ENCODE results near the gene NFKBIB. TPM values are rescaled to one million over a fixed set of nuclear protein-coding genes. Genes with fewer than 3 reads are reported as not detected.
"Not testable (repeated sequence)": the region's sequence is repeated elsewhere in the genome, so short reads cannot be mapped to it uniquely, and the experiment has no call there.

NFKBIB gene
- total RNA-seq, 1 donor from 2014 or later, result 23.1 TPM

DNA sequence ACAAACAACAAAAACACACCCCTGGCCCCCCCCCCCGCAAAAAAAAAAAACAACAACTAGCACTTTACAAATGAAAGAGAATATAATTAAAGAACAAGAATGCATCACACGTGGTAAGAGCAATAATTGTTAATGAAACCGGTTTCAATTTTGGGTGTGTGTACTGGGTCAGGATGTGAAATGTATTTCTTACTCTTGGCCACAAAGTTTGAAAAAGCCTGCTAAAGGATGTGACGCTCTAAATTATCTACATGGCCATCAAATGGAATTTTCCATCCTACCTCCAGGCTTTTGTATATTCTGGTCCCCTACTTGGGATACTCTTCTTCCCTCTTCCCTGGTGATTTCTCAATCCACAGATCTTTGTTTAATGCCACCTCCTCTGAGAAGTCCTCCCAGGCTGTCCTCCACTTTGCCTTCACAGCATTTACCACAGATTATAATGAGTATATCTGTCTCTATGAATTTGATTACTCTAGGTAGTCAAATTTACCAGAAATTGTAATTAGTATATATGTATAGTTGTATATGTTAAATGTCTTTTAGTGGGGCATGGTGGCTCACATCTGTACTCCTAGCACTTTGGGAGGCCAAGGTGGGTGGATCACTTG, 28.7 kb downstream of the NFKBIB start:
- no peak for DNase-seq (ENCODE audit: low spot score)

DNA sequence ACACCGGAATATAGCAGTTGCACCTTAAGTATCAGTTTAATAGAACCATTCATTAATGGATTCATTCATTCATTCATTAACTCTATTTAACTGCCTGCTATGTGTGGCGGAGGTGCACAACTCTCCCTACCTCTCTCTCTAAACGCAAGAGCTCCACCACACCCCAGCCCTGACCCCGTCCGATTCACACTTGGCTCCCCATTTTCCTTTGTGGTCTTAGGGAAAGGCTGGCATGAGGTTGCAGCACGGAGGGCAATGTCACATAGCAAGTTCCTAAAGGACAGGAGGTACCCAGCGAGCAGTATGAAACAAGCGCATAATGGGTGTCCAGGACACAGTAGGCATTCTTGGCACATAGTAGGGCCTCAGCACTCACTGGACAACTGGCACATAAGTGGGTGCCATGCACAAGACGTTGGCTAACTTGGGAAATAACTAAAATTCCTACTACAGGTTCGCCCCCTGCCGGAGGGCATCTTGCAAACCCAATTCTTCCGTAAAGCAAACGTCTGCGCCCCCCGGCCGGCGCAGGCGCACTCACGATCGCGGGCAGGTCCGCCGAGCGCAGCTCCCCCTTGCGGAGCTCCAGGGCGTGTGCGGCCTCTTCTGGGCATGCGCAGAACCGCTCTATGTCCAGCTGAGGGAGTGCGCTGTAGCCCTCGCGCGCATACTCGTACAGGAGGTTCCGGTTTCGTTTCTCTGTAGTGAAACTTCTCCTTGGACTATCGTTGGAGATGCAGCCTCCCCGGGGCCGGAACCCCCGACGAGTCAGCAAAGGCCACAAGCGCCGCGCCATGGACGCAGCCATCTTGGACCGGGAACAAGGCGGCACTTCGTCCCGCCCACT, 30.4 kb downstream of the NFKBIB start, which contains the start of gene SARS2:
TSS of gene SARS2 (minus strand) at position 835 of the 847 bp plus-strand sequence. CDS start at position 808, 27 bp downstream.
- DNase-seq (ENCODE audit: low spot score), result peak; percentile 93

DNA sequence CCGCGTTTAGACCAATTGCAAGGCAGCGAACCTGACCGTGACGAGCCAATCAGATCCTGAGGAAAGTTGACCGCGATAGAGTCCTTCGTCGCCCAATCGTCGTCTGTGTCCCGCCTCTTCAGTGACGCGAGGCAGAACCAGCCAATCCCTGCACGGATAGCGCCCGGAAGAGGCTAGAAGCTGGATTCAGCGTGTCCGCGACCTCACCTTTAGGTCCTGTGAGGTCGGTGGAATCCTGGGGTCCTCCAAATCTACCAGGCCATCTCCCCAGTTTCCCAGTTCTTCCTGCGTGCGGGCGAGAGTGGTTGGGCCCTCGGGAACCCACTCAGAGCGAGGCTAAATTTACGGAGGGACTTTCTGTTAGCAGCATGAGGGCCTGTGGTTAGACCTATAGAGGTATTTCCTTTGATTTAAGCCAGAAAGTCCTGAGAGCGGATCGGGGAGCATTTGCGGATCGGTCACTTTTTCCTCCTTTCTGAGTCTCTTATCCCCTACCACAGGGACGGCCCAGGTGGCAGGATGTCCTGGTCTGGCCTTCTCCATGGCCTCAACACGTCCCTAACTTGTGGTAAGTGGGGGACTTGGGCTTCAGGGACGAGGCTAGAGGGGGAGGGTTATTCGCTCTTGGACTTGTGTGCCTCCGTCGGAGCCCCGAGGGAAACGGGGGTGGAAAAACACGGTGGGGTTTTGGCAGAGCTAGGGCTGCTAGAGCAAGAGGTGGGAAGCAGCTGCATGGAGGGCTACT, 31.2 kb downstream of the NFKBIB start, which contains the start of gene MRPS12:
TSS of gene MRPS12 (plus strand) at position 169 of the 745 bp plus-strand sequence. CDS start at position 520, 351 bp downstream.
- DNase-seq (ENCODE audit: low spot score), result peak; percentile 99

DNA sequence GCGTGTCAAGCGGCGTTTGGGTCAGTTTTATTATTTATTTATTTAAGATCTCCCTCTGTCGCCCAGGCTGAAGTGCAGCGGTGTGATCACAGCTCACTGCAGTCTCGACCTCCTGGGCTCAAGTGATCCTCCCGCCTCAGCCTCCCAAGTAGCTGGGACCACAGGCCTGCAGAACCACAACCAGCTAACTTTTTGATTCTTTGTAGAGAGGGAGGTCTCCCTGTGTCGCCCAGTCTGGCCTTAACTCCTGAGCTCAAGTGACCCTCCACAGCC, 31.7 kb downstream of the NFKBIB start:
- no peak for DNase-seq (ENCODE audit: low spot score)

DNA sequence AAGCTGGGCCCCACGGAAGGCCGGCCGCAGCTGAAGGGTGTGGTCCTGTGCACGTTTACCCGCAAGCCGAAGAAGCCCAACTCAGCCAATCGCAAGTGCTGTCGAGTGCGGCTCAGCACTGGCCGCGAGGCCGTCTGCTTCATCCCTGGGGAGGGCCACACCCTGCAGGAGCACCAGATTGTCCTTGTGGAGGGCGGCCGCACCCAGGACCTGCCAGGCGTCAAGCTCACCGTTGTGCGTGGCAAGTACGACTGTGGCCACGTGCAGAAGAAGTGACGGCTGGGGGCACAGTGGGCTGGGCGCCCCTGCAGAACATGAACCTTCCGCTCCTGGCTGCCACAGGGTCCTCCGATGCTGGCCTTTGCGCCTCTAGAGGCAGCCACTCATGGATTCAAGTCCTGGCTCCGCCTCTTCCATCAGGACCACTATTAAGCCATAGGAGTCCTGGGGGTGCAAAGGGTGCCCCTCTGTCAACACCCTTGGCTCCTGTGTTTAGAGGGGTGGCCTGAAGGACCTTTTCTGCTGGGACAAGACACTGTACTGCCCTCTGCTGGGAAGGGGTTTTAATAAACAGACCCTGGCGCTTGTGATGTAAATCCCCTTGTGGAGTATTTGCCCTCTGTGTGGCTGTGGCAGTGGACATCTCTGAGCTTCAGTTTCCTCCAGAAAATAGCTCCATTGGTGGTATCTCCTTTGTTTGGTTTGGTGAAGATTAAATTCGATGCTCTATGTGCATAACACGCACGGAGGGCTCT, 32.8 kb downstream of the NFKBIB start:
- DNase-seq (ENCODE audit: low spot score), result no peak

DNA sequence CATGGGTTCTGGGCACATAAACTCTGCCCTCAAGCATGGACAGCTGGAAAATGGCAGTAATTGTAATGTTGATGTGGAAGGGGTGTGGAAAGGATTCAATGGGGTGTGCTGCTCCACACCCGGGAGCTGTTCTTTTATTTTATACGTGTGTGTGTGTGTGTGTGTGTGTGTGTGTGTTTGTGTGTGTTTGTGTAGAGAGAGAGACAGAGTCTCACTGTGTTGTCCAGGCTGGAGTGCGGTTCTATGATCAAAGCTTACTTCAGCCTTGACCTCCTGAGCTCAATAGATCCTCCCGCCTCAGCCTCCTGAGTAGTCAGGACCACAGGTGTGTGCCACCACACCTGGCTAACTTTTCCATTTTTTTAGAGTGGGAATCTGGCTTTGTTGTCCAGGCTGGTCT, 33.8 kb downstream of the NFKBIB start:
- DNase-seq (ENCODE audit: low spot score), result no peak

DNA sequence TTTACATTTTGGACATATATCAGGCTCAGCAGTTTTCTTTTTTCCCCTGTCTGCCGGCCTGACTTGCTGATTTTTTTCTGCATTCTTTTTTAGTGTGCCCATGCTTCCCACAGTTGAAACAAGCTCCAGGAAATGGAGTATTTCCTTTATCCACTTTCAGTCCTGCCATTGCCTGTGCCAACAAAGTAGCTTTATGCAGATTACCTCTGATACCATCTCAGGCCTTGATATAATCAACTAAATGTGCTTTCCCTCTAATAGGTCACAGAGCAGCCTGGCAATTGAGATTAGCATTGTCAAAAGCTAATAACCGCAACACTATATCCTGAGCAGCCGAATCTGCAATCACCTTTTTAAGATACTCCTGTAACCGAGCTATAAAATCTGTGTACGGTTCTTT, 40.2 kb downstream of the NFKBIB start:
- DNase-seq (ENCODE audit: low spot score), result no peak

DNA sequence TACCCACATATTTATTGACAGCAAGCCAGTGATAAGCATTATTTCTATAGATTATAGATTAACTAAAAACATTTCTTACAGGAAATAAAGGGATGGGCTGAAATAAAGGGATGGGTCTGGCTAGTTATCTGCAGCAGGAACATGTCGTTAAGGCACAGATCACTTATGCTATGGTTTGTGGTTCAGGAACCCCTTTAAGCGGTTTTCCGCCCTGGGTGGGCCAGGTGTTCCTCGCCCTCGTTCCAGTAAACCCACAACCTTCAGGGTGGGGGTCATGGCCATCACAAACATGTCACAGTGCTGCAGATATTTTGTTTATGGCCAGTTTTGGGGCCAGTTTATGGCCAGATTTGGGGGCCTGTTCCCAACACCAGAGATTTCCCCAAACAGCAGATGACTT, 41.7 kb downstream of the NFKBIB start:
- DNase-seq (ENCODE audit: low spot score), result not testable (repeated sequence)

DNA sequence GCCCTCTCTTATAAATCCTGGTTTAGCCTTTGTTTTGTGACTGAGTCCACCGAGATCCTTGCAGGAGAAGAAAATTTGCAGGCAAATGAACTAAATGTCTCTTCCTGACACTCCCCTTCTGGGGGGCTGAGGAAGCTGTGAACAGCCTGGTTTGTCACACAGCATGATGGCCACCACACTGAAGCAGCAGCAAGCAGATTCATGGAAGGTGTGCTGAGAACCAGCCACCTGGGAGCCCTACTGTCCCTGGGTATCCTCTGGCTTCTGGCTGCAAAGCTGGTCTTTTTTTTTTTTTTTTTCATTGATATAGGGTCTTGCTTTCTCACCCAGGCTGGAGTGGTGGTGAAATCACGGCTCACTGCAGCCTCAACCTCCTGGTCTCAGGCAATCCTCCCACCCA, 42.2 kb downstream of the NFKBIB start:
- no peak for DNase-seq (ENCODE audit: low spot score)

DNA sequence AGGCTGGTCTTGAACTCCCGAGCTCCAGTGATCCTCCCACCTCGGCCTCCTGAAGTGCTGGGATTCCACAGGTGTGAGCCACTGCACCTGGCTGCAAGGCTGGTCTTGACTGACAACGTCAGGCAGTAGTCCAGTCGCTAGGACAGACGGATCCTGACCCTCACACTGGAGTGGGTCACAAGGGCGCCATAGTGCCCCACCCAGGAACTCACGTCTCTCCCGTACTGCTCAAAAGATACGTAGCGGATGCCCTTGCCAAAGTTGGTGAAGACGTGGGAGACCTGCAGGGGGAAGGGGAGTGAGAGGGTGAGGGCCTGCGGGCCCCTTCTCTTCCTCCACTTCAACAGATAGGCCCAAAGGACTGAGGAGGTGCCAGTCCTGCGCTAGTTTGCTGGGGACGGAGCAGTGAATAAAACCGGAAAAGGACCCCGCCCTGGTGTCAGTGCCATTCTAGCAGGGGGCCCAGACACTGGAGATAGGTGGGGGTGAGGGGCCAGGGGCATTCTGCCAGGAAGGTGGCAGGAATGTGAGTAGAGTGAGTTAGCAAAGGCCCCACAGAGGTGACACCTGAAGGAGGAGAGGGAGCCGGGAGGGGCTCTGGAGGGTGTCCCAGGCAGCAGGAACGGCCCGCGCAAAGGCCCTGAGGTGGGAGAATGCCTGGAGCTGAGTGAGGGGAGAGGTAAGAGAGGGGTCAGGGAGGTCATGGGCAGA, 42.9 kb downstream of the NFKBIB start:
- no peak for DNase-seq (ENCODE audit: low spot score)

DNA sequence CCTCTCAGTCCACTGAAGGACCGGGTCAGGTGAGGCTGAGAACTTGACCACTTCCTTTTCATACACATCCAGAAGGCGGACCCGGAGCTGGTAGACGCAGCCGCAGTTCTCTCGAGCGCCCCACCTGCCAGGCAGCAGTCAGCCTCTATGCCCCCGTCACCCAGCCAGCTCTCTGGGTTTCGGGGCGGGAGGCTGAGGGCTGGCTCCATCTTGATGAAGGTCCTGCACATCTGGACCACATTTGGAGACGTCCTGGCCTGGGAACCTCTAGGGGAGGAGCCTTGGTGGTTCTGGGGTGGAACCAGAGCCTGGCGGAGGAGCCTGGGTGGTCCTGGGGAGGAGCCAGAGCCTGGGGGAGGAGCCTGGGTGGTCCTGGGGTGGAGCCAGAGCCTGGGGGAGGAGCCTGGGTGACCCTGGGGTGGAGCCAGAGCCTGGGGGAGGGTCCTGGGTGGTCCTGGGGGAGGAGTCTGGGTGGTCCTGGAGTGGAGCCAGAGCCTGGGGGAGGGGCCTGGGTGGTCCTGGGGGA, 45.3 kb downstream of the NFKBIB start:
- no peak for DNase-seq (ENCODE audit: low spot score)

DNA sequence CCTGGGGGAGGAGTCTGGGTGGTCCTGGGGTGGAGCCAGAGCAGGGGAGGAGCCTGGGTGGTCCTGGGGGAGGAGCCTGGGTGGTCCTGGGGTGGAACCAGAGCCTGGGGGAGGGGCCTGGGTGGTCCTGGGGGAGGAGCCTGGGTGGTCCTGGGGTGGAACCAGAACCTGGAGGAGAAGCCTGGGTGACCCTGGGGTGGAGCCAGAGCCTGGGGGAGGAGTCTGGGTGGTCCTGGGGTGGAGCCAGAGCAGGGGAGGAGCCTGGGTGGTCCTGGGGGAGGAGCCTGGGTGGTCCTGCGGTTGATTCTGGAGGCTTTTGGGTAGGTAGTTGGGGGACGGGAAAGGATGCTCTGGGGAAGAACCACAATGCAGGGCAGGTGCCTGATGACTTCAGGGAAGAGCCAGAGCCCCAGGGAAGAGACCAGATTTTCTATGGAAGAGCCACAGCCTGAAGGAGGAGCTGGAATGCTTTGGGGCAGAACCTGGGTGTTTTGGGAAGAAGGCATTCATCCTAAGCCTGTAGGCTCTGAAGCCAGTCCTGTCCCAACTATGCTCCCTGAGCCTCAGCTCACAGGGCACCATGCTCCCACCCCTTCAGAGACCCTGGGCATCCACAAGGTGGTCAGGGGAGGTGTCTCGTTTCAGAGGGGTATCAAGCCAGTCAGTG, 45.9 kb downstream of the NFKBIB start:
- DNase-seq (ENCODE audit: low spot score), result no peak

DNA sequence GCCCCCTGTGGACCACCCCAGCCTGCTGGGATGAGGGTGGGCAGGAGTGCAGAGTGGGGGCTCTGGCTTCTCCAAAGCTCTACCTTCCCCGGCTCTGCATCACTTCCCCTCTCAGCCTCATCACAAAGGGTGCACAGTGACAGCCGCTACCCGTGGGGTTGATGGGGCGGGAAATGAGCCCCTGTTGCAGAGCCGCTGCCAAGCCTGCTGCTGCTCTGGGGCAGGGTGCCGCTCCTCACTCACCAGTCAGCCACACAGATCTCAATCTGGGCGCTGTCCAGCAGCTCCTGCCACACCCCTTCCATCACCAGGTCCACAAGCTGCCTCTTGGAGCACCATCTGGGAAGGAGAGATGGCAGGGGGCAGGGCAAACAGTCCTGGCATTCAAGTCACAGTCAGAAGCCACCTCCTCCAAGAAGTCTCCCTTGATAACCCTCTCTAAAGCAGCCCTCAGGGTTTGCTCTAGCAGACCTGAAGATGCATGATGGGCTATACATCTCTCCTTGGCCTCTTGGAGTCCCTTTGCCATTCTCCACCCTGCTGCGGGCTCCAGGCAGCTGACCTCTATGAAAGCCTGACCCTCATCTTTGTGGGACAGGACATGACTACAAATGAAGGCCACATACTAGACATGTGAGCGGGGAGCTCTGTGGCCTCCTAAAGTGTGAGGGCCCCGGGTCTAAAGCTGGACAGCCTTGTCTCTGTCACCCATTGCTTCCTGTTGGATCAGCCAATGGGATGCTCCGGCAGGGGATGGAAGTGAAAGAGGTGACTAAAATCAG, 46.7 kb downstream of the NFKBIB start:
- DNase-seq (ENCODE audit: low spot score), result no peak

DNA sequence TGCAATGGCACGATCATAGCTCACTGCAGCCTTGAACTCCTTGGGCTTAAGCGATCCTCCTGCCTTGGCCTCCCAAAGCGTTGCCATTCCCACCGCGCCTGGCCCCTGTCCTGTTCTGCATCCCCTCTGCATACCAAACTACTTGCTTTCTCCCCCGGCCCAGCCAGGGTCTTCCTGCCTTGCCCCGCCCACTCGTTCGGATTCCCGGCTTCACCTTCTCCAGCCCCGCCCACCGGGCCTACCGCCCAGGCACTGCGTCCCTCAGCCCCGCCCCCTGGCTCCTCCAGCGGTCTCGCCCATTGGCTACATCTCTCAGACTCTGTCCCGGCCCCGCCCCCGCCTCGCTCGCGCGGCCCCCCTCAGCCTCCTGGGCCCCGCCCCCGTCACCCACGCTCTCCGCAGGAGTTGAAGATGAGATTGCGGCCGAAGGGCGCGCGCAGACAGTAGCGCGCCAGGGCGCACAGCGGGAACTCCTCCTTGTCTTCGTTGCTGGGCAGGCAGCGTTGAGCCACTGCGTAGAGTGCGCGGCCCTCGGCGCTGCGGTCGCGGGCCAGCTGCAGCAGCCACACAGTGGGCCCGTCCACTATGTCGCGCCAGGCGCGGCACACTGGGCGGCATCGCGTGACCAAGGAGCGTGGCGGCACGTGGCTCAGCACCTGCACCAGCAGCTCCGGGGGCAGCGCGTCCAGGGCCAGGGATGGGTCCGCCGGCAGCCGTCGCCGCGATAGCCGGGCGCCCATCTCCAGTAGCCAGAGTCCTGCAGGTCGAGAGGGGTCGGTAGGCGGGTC, 50.0 kb downstream of the NFKBIB start:
- DNase-seq (ENCODE audit: low spot score), result peak; percentile 89

DNA sequence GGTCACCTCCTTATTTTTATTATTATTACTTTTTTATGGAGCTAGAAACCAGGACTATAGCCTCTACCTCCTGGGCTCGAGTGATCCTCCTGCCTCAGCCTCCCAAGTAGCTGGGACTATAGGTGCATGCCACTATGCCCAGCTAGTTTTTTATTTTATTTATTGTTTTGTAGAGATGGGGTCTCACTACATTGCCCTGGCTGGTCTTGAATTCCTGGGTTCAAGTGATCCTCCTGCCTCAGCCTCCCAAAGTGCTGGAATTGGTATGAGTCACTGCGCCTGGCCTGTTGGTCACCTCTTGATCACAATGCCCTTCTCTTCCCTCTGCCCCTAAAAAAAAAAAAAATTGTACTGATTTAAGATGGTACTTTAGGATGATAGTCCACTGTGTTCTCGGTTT, 51.4 kb downstream of the NFKBIB start:
- no peak for DNase-seq (ENCODE audit: low spot score)

DNA sequence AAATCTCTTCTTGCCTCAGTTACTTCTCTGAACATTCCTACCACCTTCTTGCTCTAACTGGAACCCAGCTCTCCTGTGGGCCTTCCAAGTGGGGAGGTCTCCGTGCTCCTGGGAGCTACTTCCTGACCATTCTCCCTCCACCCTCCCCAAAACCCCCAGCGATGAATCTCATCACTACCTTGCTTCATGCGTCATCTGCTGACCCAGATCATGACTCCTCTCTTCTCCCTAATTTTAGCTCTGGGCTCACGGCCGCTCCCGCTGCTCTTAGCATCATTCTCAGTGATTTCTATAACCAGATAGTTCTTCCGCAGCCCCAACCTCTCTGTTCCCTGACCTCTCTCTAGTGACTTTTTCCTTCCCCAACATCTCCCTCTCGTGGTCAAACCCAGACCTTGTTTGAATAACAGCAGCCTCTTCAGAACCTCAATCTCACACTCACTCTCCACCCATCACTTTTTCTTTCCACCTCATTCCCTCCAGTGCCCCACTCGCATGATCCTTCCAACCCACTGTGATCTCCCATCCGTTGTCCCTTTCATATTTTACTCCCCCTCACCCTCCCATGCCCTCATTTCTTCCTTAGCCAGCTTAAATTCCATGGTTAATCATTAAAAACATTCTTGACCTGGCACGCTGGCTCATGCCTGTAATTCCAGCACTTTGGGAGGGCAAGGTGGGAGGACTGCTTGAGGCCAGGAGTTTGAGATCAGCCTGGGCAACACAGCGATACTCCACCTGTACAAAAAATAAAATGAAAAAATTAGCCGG, 52.8 kb downstream of the NFKBIB start:
- peak; percentile 40 for DNase-seq (ENCODE audit: low spot score)

DNA sequence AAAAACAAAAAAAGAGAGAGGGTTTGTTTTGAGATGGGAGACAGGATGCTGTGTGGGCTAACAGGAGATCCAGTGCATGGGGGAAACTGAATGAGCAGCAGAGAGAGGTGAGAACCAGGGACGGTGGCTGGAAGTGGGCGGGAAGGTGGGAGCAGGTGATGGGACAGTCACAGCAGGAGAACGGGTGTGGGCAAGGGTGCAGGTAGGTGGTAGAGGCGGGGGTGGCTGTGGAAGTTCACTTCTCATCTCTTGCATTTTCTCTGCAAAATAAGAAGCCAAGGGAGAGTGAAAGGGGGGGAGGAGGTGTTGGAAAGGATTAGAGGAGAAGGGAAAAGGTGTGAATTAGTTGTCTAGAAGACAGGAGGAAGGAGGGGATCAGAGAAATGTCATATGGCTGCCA, 53.9 kb downstream of the NFKBIB start:
- DNase-seq (ENCODE audit: low spot score), result no peak

DNA sequence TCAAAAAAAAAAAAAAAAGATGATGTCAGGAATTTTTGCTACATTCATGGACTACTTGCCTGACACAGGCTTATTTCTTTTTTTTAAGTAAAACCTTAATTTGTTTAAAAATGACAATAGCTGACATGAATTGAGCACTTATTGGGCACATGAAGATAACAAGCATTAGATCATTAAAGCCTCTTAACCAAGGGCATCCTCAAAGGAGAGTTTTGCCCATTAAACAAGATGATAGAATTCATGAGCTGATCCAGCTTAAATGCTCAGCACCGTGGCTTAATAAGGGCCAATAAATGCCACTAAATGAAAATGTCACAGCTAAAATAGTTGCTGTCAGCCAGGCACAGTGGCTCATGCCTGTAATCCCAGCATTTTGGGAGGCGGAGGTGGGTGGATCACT, 56.5 kb downstream of the NFKBIB start:
- no peak for DNase-seq (ENCODE audit: low spot score)

Measured in mucosa of gallbladder (tissue), 1 donor.